GM12891 (cell line): ENCODE data around the gene APBB2.

Experiments used
- PAX5 ChIP-seq: IDR thresholded peaks from 2 replicates; pipeline ENCODE4 v1.6.1; 2011; ENCODE audit warnings: low read length, moderate library complexity, mild to moderate bottlenecking; ENCODE audit not compliant: insufficient read depth, severe bottlenecking
- POLR2A ChIP-seq: IDR thresholded peaks from 2 replicates; pipeline ENCODE4 v1.6.1; 2011; ENCODE audit warnings: low read depth, low read length, control low read depth
- POLR2AphosphoS5 ChIP-seq: IDR thresholded peaks from 2 replicates; pipeline ENCODE4 v1.6.1; 2011; ENCODE audit warnings: low read depth, low read length, control low read depth
- POU2F2 ChIP-seq: IDR thresholded peaks from 2 replicates; pipeline ENCODE4 v1.6.1; 2011; ENCODE audit warnings: low read depth, mild to moderate bottlenecking, control low read depth, low read length, moderate library complexity
- SPI1 ChIP-seq: IDR thresholded peaks from 2 replicates; pipeline ENCODE4 v1.6.1; 2011; ENCODE audit warnings: low read depth, low read length, control low read depth
- TAF1 ChIP-seq: IDR thresholded peaks from 2 replicates; pipeline ENCODE4 v1.6.1; 2011; ENCODE audit warnings: low read depth, low read length, control low read depth

DNA sequence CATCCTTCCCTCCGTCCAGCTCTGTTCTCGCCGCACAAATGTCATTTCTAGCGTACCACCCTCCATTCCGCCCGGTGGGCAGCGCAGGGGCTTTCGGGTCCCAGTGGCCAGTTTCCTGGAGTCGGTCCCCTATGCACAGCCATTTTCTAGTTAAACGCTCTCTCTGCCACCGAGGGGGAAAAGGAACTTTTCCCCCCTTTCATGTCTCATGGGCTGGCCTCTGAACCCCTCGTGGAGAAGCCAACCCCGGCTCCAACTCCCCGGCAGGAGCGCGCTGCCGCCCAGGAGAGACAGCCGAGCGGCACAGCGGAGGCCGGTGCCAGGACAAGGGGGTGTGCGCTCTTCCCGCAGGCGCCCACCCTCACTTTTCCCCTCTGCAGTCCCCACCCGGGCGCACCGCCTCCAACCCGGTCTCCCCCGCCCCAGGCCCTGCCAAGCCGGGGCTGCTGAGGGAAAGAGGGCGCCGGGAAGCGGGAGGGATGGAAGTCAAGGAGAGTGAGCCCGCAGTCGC is 662 bp downstream of the APBB2 start:
- TF ChIP-seq POLR2A (no peak), POLR2AphosphoS5 (no peak), TAF1 (no peak), SPI1 (no peak), POU2F2 (no peak), PAX5 (no peak)
